GM12874 (cell line): Measurements from ENCODE around the gene MYLK4.

Source experiments
- TF ChIP-seq, protein P1 (sequence below): IDR thresholded peaks from 2 replicates; pipeline ENCODE4 v1.5.1; 2011; ENCODE audit warnings: low read depth, mild to moderate bottlenecking, control low read depth, low read length, moderate library complexity; ENCODE audit not compliant: insufficient read depth

Gene MYLK4

DNA sequence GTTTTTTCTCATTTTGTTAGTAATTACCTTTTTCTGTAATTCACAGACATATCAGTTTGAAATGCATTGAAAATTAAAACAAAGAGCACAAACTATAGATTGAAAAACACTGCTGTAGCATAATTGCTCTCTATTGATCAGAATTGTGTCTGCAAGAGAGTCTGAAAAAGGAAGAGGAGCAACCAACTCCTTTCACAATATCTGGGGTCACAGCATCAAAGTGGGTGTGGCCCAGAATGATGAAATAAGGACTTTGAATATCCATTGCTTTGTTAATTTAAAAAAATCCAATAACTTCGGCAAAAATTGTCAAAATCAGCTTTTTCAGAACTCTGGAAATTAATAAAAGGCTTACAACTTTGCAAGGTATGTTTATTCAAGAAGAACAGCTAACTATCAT, 99.2 kb downstream of the MYLK4 start:
- TF ChIP-seq, protein P1, sequence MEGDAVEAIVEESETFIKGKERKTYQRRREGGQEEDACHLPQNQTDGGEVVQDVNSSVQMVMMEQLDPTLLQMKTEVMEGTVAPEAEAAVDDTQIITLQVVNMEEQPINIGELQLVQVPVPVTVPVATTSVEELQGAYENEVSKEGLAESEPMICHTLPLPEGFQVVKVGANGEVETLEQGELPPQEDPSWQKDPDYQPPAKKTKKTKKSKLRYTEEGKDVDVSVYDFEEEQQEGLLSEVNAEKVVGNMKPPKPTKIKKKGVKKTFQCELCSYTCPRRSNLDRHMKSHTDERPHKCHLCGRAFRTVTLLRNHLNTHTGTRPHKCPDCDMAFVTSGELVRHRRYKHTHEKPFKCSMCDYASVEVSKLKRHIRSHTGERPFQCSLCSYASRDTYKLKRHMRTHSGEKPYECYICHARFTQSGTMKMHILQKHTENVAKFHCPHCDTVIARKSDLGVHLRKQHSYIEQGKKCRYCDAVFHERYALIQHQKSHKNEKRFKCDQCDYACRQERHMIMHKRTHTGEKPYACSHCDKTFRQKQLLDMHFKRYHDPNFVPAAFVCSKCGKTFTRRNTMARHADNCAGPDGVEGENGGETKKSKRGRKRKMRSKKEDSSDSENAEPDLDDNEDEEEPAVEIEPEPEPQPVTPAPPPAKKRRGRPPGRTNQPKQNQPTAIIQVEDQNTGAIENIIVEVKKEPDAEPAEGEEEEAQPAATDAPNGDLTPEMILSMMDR, result no peak

DNA sequence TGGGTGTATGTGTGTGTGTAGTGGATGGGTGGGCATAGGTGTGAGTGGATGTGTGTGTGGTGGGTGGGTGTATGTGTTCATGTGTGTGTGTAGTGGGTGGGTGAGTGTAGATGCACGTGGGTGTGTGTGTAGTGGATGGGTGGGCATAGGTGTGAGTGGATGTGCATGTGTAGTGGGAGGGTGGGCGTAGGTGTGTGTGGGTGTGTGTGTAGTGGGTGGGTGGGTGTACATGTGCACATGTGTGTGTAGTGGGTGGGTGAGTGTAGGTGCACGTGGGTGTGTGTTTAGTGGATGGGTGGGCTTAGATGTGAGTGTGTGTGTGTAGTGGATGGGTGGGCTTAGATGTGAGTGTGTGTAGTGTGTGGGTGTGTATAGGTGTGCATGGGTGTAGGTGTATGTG, 104.4 kb downstream of the MYLK4 start:
- TF ChIP-seq, protein P1, result no peak

DNA sequence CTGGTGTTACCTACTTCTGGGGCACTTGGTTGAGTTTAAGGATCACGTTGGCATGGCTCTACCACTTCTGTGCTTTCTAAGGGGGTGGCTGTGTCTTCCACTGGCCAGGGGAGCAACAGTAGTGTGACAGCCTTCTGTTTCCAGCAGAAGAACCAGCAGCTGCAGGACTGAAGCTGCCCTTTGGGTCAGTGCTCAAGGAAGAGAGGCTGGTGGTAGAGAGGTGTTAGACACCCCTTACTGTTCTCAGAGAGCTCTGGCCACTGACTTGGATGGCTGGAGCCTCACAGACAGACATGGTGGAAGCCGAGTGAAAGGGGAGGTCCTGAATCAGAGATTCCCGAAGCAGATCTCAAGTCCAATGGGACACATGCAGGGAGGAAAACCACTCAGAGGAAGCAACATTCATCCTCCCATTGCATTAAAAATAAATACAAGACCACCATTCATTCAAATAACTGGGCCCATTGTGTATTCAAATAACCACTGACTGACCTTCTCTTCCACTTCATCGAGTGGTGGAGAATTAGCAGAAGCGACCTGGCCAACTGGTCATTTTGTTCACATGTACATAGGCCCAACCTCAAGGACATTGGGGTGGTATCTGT, 106.7 kb downstream of the MYLK4 start:
- TF ChIP-seq, protein P1, result no peak

- TF ChIP-seq, protein P1, result no peak
Observed at GRCh38 chr6:2643130-2643529, 107.6 kb downstream of the MYLK4 start.

DNA sequence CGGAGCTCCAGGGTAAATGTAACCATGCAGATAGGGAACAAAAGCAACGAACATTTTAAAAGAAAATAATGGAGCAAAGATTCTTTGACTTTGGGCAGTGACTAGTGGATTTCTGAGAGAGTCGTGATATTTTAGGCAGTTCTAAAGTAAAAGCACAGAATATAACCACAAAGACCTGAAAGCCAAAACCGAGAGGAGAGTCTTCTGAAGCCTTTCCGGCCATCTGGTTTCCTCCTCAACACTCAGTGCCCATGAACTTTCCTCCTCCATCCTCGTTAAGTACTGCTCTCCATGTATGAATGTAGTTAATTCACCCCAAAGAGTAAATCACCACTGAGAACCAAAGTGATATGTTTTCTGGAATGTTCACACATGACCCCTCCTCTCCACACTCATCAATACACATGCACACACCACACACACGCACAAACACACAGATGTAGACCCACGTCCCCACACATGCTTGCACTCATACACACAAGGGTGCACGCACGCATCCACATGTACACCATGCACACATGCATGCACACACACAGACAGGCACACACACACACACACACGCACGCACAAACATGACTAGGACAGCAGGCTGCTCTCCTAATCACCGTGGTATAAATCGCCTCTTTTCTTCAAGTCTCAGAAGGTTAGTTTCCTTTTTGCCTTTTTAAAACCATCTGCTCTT, 109.5 kb downstream of the MYLK4 start:
- TF ChIP-seq, protein P1, result no peak

GRCh38 chr6:2640551-2640950, 110.2 kb downstream of the MYLK4 start:
- TF ChIP-seq, protein P1, result no peak

DNA sequence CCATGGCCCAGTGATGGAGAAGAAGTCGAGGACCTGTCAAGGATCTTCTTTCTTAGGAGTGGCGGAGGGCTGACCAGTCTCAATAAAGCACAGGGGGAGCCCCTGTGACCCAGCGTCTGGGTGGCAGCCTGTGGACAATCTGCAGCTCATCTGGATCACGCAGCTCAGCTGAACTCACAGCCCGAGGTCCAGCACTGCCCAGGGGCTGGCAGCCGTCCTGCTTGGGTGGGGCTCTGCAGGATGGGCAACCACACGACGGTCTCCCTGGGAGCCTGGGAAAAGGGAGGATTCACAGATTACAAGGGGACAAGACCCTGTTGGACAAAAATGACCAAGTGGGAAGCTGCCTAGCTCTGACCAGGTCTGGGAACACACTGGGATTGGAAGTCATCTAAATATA, 110.8 kb downstream of the MYLK4 start:
- TF ChIP-seq, protein P1, result no peak
